Epithelial cell of esophagus (primary cell): Measurements from ENCODE around the gene USP9X.
"Not testable (repeated sequence)": the region's sequence is repeated elsewhere in the genome, so short reads cannot be mapped to it uniquely, and the experiment has no call there.

ENCODE experiments used
- DNase-seq: peaks from one replicate; pipeline ENCODE4 v3.0.0; 2010; ENCODE audit warnings: low read depth
- H3K4me3 ChIP-seq: 2 replicates; pipeline ENCODE4 v1.5.1; 2011; ENCODE audit warnings: mild to moderate bottlenecking, low read length, control low read depth
- TF ChIP-seq, protein P1 (sequence below): IDR thresholded peaks from 2 replicates; pipeline ENCODE4 v1.5.1; 2011; ENCODE audit warnings: low read depth, mild to moderate bottlenecking, low read length, control low read depth, inconsistent platforms; ENCODE audit not compliant: insufficient read depth; ENCODE audit errors: missing control alignments

The USP9X gene

DNA sequence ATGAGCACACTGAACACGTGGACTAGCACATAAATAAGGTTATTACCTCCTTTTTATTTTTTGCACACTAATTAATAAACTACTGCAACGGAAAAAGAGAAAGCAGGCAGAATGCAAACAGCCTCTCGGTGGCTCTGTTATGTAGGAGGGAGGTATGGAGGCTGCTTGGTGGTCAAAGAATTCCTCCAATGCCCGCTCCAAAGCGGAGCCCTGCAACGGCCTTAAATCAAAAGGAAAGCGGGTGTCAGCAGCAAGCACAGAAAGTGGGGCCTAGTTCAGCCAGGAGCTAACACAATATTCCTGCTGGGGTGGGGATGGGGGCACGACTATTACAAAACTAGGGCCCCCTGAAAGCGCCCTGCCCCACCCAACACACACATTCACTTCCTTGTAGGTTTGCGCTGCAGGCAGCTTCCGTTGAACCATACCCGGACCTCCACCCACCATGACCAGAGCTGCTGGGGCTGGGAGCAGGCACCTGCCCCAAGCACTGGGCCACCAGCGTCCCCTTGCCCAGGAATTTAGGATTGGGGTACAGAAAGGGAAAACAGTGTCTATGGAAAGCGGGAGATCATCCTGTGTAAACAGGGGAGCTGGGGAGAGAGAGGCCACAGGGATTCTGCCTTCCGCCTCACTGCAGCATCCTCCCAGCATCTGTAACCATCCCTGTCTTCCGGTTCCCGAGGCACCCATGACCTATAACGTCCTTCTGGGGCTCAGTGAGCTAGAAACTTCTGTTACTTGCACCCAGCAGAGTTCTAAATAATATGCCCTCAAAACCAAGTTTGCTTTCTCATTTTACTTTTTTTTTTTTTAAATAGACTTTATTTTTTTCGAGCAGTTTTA is 191.6 kb downstream of the USP9X start:
- no peak for DNase-seq
- TF ChIP-seq, protein P1, sequence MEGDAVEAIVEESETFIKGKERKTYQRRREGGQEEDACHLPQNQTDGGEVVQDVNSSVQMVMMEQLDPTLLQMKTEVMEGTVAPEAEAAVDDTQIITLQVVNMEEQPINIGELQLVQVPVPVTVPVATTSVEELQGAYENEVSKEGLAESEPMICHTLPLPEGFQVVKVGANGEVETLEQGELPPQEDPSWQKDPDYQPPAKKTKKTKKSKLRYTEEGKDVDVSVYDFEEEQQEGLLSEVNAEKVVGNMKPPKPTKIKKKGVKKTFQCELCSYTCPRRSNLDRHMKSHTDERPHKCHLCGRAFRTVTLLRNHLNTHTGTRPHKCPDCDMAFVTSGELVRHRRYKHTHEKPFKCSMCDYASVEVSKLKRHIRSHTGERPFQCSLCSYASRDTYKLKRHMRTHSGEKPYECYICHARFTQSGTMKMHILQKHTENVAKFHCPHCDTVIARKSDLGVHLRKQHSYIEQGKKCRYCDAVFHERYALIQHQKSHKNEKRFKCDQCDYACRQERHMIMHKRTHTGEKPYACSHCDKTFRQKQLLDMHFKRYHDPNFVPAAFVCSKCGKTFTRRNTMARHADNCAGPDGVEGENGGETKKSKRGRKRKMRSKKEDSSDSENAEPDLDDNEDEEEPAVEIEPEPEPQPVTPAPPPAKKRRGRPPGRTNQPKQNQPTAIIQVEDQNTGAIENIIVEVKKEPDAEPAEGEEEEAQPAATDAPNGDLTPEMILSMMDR: no peak
- peak overlapping the region; percentile 45 for H3K4me3 ChIP-seq

DNA sequence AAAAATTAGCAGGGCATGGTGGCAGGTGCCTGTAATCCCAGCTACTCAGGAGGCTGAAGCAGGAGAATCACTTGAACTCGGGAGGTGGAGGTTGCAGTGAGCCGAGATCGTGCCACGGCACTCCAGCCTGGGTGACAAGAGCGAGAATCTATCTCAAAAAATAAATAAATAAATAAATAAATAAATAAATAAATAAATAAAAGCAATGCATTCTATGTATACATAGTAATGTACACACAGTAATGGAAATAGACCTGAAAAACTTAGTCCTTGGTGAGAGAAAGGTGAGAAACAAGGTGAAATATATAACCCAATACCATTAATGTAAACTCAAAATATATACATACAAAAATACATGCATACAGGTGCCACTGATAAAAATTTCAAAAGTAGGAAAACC is 197.1 kb downstream of the USP9X start:
- not testable (repeated sequence) for DNase-seq

DNA sequence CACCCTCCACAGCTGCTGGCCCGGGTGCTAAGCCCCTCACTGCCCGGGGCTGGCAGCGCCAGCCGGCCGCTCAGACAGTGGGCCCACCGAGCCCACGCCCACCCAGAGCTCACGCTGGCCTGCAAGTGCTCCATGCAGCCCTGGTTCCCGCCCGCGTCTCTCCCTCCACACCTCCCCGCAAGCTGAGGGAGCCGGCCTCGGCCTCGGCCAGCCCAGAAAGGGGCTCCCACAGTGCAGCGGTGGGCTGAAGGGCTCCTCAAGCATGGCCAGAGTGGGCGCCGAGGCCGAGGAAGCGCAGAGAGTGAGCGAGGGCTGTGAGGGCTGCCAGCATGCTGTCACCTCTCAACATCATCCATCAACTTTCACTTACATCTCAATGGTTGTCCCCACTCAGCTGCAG is 200.7 kb downstream of the USP9X start:
- DNase-seq: not testable (repeated sequence)

More for the DNA sequence above, 197.1 kb downstream of the USP9X start:
- H3K4me3 ChIP-seq: not testable (repeated sequence)

More for the DNA sequence above, 200.7 kb downstream of the USP9X start:
- not testable (repeated sequence) for H3K4me3 ChIP-seq
